Left ventricle myocardium inferior (tissue), 1 donor: ENCODE measurements around the gene SCN1A. TPM values are rescaled to one million over a fixed set of nuclear protein-coding genes. Genes with fewer than 3 reads are reported as not detected.

Experiments used
- DNase-seq: peaks from one replicate; pipeline ENCODE4 v3.0.0-alpha.2; 2020
- H3K27ac ChIP-seq: fragments of 200-600 bp; replicated peaks from 2 replicates; pipeline ENCODE4 v1.8.0; 2021
- H3K27me3 ChIP-seq: fragments of 200-600 bp; 2 replicates; pipeline ENCODE4 v1.8.0; 2021; ENCODE audit warnings: low read depth
- H3K36me3 ChIP-seq: fragments of 200-600 bp; 2 replicates; pipeline ENCODE4 v1.8.0; 2021
- H3K4me1 ChIP-seq: fragments of 200-600 bp; 2 replicates; pipeline ENCODE4 v1.8.0; 2021
- H3K4me3 ChIP-seq: fragments of 200-600 bp; 2 replicates; pipeline ENCODE4 v1.8.0; 2021; ENCODE audit warnings: mild to moderate bottlenecking, moderate library complexity
- H3K9me3 ChIP-seq: fragments of 200-600 bp; replicated peaks from 2 replicates; pipeline ENCODE4 v1.8.0; 2021
- intact Hi-C: fragments of 100-400 bp; cut with micrococcal nuclease; formaldehyde crosslinking; loops from one replicate; pipeline ENCODE4 v1.11.0; 2022
- total RNA-seq: library from RNA; stranded (reverse); fragmentation: NEBNext Ultra II Directional; extraction: Animal tissue kit (Norgen Biotek cat#: 25700); gene quantifications from one replicate; pipeline ENCODE4 v1.2.1, GENCODE V29; 2021
- TF ChIP-seq, protein P1 (sequence below): fragments of 200-600 bp; IDR thresholded peaks from 2 replicates; pipeline ENCODE4 v1.8.0; 2021; ENCODE audit warnings: antibody characterized with exemption, mild to moderate bottlenecking, borderline replicate concordance
- donor health status: DM: no; HTN: yes; CAD: no; lungs with severe emphysema.

SCN1A gene
- total RNA-seq, 1 donor from 2014 or later = 0.63 TPM

DNA sequence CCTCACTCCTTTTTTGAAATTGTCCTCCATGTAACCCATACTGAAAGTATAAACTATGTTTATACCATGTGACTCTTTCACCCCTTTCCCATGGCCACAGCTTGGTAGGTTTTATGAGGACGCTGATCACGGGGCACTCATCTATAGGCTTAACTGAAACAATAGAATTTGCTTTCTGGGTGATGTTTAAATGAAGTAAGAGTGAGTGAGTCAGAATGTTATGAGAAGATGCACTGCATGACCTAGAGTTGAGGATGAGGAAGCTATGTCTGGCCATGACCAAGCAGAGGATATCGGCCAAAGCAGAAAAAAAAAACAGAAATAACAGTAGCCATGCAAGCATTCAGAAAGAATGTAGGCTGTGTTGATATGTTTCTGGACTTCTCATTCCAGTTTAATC, 34.9 kb downstream of the SCN1A start:
- intact Hi-C loops = no loop called here
- TF ChIP-seq, protein P1, sequence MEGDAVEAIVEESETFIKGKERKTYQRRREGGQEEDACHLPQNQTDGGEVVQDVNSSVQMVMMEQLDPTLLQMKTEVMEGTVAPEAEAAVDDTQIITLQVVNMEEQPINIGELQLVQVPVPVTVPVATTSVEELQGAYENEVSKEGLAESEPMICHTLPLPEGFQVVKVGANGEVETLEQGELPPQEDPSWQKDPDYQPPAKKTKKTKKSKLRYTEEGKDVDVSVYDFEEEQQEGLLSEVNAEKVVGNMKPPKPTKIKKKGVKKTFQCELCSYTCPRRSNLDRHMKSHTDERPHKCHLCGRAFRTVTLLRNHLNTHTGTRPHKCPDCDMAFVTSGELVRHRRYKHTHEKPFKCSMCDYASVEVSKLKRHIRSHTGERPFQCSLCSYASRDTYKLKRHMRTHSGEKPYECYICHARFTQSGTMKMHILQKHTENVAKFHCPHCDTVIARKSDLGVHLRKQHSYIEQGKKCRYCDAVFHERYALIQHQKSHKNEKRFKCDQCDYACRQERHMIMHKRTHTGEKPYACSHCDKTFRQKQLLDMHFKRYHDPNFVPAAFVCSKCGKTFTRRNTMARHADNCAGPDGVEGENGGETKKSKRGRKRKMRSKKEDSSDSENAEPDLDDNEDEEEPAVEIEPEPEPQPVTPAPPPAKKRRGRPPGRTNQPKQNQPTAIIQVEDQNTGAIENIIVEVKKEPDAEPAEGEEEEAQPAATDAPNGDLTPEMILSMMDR = no peak

DNA sequence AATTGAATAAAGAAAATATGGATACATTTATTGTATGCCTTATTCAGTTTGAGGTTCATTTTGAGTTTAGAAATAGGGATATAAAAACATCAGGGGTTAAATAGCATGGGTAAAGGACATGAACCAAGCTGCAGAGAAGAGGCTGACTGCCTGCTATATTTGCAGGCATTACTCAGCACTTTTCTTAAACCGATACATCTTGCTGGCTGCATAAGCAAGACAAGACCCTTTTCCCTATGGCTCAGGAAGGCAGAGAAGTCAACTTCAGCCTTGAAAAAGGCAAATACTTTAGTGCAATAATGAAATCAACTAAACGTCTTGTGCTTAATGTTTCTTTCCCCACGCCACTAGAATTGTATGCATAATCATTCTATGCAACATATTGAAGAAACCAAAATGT, 36.4 kb downstream of the SCN1A start:
- Histone ChIP-seq H3K4me3 (peak overlapping the region; percentile 17), H3K27ac (no peak overlapping the region), H3K4me1 (no peaks in the 10 kb centered on the region), H3K36me3 (no peaks in the 10 kb centered on the region), H3K27me3 (no peaks in the 10 kb centered on the region), H3K9me3 (no peaks in the 10 kb centered on the region)
- no peak for DNase-seq
- intact Hi-C loops = no loop called here
- TF ChIP-seq, protein P1 = no peak

More for the DNA sequence above, 34.9 kb downstream of the SCN1A start:
- H3K36me3 ChIP-seq = no peaks in the 10 kb centered on the region
- H3K27me3 ChIP-seq = no peaks in the 10 kb centered on the region
- H3K9me3 ChIP-seq = no peaks in the 10 kb centered on the region
- H3K4me1 ChIP-seq = no peaks in the 10 kb centered on the region
- no peak overlapping the region for H3K4me3 ChIP-seq
- no peak for DNase-seq
- no peak overlapping the region for H3K27ac ChIP-seq

DNA sequence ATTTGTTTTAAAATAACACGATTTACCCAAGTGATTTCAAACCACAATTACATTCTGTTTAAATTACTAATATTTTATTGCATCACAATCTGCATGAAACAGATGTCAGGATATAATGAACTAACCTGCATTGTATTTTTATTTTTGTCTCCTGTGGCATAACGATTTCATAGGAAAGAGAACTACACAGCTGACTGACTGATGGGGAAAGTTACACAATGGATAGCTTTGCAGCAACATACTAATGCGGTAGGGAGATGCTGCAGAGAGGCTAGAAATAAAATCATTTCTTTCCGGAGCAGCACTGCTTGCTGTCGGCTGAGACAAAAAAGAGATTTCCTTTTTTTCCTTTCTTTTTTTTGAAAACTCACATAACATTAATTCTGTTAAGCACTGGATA, 36.9 kb downstream of the SCN1A start:
- no peaks in the 10 kb centered on the region for H3K27me3 ChIP-seq
- no peaks in the 10 kb centered on the region for H3K4me1 ChIP-seq
- intact Hi-C loops = no loop called here
- TF ChIP-seq, protein P1 = no peak
- H3K36me3 ChIP-seq = no peaks in the 10 kb centered on the region
- no peak for DNase-seq
- H3K9me3 ChIP-seq = no peaks in the 10 kb centered on the region
- H3K27ac ChIP-seq = no peak overlapping the region
- H3K4me3 ChIP-seq = peak overlapping the region; percentile 17

DNA sequence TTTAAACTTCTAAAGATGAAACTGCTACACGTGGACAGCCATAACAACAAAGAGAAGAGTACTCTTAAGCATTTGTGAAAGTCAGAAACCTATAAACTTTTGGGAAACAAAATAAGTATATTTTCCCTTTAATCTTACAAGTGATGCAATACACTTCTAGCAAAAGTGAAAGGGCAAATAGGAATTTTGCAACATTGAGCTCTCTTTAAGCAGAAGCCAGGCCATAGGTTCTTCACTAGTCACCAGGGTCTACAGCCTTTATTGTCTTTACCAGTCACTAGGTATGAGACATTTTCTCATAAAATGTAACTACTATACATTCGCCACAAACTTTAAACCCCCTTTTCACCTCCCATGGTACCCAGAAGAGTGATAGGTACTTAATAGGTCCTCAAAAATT, 37.5 kb downstream of the SCN1A start:
- DNase-seq = no peak
- intact Hi-C loops = no loop called here
- no peaks in the 10 kb centered on the region for H3K9me3 ChIP-seq
- no peaks in the 10 kb centered on the region for H3K36me3 ChIP-seq
- H3K27me3 ChIP-seq = no peaks in the 10 kb centered on the region
- H3K4me1 ChIP-seq = no peaks in the 10 kb centered on the region
- no peak overlapping the region for H3K27ac ChIP-seq
- TF ChIP-seq, protein P1 = no peak
- no peak overlapping the region for H3K4me3 ChIP-seq

DNA sequence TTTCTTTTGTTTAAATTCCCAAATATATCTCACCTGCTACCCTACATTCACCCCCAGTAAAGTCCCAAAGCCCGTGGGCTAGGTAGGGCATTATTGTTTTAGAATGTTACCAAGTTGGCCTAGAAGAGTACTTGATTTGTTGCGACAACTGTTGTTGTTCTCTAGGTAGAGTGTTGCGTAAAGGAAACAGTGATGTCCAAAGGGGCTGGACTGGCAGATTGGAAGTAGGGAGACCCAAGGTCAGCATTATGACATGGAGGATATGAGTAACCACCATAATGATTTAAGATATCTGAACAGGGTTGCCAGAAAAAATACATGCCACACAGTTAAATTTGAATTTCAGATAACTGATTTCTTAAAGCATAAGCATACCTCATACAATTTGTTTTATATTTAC, 39.2 kb downstream of the SCN1A start:
- TF ChIP-seq, protein P1 = no peak
- Histone ChIP-seq H3K4me3 (no peak overlapping the region), H3K9me3 (no peaks in the 10 kb centered on the region), H3K27me3 (no peaks in the 10 kb centered on the region), H3K36me3 (no peaks in the 10 kb centered on the region), H3K4me1 (no peaks in the 10 kb centered on the region), H3K27ac (no peak overlapping the region)
- intact Hi-C loops = no loop called here
- DNase-seq = no peak

DNA sequence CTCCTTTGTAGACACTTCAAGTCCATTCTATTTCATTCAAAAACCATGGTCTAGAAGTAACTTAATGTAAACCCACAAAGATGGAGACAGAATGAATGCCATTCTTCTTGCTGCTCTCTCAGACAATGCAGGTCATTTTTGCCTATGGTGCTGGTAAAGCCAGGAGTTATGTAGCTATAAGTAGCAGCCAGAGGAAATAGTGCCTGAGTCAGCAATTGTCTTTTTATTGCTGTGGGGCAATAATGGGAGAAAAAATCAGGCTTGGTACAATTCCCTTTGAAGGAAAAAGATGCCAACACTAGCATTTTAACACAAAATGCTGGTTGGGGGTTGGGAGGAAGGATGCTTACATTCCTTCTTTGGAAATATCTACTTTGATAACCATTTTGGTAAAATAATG, 43.5 kb downstream of the SCN1A start:
- Histone ChIP-seq H3K27me3 (no peaks in the 10 kb centered on the region), H3K9me3 (no peaks in the 10 kb centered on the region), H3K36me3 (no peaks in the 10 kb centered on the region), H3K4me3 (no peak overlapping the region), H3K4me1 (no peaks in the 10 kb centered on the region), H3K27ac (no peak overlapping the region)
- TF ChIP-seq, protein P1 = no peak
- intact Hi-C loops = no loop called here
- no peak for DNase-seq
